ENCODE data around the gene CD9.

DNA sequence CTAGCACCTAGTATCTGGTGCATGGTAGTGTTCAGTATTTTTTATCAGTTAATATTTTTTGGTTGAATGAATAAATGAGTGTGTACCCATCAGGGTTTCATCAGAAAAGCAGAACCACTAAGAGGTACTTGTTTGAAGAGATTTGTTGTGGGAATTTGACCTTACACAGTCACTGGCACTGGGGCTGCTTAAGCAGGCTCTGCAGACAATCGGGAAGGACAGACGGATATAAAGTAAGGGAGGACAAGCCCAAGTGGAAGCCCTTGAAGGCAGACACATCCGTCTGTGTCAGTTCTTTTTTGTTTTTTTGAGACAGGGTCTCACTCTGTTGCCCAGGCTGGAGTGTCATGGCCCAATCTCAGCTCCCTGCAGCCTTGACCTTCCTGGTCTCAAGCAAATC, 38.7 kb downstream of the CD9 start:
- TF ChIP-seq POLR2A (IDR thresholded peaks at IDR 0.05) (no peak), CTCF (IDR thresholded peaks at IDR 0.05) (no peak)
